GM20431 (cell line): ENCODE measurements around the gene ZNF317.
"Not testable (repeated sequence)": the region's sequence is repeated elsewhere in the genome, so short reads cannot be mapped to it uniquely, and the experiment has no call there.

Experiments used
- in situ Hi-C: fragments of 300-500 bp; cut with MseI, MboI; formaldehyde crosslinking; loops from one replicate; pipeline ENCODE4 v1.15.0; 2020; ENCODE audit warnings: low sequenced_read_pairs; ENCODE audit not compliant: unreplicated experiment

The ZNF317 gene

DNA sequence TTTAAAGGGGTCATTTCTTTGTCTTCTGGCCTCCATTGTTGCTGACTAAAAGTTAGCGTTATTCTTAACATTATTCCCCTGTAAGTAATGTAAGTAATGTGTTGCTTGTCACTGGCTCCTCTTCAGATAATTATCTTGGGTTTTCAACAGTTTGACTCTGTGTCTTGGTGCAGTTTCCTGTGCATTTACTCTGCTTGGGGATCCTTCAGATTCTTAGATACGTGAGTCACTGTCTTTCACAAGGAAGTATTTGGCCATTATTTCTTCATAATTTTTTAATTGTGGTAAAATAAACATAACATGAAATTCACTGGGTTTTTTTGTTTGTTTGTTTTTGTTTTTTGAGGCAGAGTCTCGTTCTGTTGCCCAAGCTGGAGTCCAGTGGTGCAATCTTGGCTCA lies 25.1 kb downstream of the ZNF317 start:
- in situ Hi-C loops = no loop called here

DNA sequence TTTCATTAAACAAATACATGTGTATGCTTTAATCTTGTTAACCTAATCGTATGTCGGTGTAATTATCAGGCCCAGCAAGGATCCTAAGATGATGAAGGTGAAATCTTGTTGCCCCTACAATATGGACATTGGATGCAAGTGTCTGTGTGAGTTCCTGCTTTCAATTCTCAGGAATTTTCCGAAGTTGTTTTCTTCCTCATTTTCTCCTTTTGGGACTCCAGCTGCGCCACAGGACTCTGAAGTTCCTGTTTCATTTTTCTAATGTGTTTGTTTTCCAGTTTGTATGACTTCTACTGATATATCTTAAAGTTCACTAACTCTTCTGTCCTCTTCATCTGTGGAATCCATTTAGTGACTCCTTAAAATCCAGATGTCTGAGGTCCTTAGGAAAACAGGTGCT lies 26.6 kb downstream of the ZNF317 start:
- in situ Hi-C loops = no loop called here

DNA sequence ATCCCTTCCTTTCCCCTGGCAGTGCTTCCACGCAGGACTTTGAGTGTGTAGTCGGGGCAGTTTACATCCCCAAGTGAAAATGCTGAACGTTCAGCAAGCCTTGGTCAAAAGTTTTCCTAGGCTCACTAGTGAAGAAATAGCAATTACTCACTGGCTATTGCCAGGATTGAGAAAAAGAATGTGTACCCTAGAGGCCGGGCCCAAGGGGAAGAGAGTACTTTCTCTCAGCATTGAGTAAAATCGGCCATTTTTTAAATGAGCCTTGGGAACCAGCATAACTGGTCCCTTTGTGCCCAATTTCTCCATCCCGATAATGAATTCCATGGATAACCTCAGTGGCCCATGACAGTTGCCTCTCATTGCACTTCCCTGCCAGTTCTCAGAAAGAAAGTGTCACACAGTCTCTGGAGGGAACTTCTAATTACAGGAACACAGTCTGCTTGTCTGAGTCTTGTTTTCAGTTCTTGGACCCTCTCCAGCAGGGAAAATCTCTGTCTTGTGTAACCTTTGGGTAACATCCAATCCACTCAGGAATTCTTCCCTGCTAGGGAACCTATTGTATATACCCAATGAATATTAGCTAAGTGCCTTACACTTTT lies 31.3 kb downstream of the ZNF317 start:
- in situ Hi-C loops = no loop called here

GRCh38 chr19:9175326-9175725 lies 35.1 kb downstream of the ZNF317 start:
- in situ Hi-C loops = no loop called here

- in situ Hi-C loops = no loop called here
Observed at GRCh38 chr19:9178901-9179300, 38.7 kb downstream of the ZNF317 start, which contains the start of gene OR7D2. Gene OR7D2, plus strand, starts transcription at chr19:9178979. Its CDS starts 6,803 bp downstream, at chr19:9185782.

DNA sequence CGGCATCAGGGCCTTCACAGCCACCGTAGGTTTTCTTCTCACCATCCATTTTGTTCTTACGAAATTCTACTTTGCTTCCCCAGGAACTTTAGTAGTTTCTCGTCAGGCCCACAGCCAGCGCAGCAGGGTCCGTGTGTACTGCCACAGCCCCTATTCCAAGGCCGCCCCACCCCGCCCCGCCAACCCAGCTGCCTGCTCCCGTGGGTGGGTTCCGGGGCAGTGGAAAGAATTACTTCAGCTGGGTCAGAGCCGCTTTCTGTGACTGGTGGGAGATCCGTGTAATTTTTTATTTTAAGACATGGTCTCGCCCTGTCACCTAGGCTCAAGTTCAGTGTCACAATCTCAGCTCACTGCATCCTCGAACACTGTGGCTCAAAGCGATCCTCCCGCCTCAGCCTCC lies 42.8 kb downstream of the ZNF317 start:
- in situ Hi-C loops = no loop called here

GRCh38 chr19:9187191-9187590 lies 47.0 kb downstream of the ZNF317 start:
- in situ Hi-C loops = no loop called here

- in situ Hi-C loops = no loop called here
Observed at GRCh38 chr19:9189535-9189934, 49.3 kb downstream of the ZNF317 start.

GRCh38 chr19:9198044-9198443 lies 57.8 kb downstream of the ZNF317 start:
- in situ Hi-C loops = not testable (repeated sequence)

DNA sequence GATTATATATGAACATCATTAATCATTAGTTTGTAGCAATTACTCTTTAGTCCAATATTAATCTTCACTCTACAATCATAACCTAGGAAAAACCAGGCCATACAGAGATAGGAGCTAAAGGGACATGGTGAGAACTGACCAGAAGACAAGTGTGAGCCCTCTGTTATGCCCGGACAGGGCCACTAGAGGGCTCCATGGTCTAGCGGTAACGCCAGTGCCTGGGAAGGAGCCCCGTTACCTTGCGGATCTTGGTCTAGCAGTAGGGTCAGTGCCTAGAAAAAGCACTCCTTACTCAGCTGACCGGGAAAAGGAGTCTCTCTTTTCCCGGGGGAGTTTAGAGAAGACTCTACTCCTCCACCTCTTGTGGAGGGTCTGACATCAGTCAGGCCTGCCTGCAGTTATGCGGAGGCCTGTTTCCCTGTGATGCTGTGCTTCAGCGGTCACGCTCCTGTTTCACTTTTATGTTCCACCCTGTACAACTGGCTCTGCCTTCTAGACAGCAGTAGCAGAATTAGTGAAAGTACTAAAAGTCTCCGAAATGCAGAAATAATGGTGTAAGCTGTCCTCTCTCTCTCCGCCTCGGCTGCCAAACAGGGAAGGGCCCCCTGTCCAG lies 65.4 kb downstream of the ZNF317 start:
- in situ Hi-C loops = loop anchor here (10.0 kb wide), 1 partner anchor 589 kb away; no protein-coding TSS in a partner anchor
